Uterus (tissue), 2 donors: Measurements from ENCODE around the gene CCDC60.

Source experiments
- POLR2A ChIP-seq, 2 donors: fragments of 450-650 bp; IDR thresholded peaks; one replicate each; pipeline ENCODE4 v1.6.1; 2016; ENCODE audit warnings: antibody characterized with exemption in 2 of 2, mild to moderate bottlenecking in 1 of 2, moderate library complexity in 1 of 2
- TF ChIP-seq, protein P1 (sequence below), 4 experiments: fragments of 200-600 bp in 2 of 4; fragments of 450-650 bp in 2 of 4; sonication (generic) in 2 of 4; IDR thresholded peaks; one replicate each; pipeline ENCODE4 v1.5.1; 2016 to 2019; ENCODE audit warnings: antibody characterized with exemption in 4 of 4, mild to moderate bottlenecking in 2 of 4, moderate library complexity in 1 of 4

DNA sequence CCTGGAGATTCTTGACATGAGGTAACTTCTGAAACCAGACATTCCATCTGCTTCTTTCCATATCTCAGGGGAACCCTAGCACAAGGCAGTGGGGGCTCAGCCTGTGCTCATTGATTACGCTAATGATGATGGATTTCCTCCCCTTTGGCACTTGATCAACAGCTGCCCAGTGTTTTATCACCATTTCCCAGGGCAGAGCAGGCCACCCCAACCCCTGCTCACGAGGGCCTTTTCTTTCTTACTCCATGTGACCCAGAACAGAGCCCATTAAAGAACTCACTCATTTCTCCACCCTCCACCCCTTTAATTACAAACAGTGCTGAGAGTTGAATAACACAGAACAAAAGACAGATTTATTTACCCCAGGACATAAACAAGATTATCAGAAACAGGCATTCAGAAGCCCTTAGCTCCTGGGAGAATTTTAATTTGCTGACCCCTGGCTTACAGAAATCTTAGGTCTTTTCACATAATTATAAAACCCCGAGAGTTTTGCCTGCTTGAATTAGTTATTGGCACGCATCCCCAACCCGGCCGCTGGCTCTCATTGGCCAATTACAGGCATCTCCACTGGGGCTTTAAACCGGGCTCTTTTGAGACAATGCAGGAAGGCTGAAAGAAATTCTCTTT lies 32.0 kb upstream of the CCDC60 start:
- TF ChIP-seq, protein P1, sequence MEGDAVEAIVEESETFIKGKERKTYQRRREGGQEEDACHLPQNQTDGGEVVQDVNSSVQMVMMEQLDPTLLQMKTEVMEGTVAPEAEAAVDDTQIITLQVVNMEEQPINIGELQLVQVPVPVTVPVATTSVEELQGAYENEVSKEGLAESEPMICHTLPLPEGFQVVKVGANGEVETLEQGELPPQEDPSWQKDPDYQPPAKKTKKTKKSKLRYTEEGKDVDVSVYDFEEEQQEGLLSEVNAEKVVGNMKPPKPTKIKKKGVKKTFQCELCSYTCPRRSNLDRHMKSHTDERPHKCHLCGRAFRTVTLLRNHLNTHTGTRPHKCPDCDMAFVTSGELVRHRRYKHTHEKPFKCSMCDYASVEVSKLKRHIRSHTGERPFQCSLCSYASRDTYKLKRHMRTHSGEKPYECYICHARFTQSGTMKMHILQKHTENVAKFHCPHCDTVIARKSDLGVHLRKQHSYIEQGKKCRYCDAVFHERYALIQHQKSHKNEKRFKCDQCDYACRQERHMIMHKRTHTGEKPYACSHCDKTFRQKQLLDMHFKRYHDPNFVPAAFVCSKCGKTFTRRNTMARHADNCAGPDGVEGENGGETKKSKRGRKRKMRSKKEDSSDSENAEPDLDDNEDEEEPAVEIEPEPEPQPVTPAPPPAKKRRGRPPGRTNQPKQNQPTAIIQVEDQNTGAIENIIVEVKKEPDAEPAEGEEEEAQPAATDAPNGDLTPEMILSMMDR (IDR thresholded peaks at IDR 0.05): no peak
- no peak for TF ChIP-seq POLR2A (IDR thresholded peaks at IDR 0.05)
